Activated CD4-positive, alpha-beta T cell treated with anti-CD3 and anti-CD28 coated beads, Interleukin-2, amount 10 ng/mL, durations not matched to agents 24 days and 14 days (primary cell): ENCODE data around the gene NACA. TPM values are rescaled to one million over a fixed set of nuclear protein-coding genes. Genes with fewer than 3 reads are reported as not detected.
"Not testable (repeated sequence)": the region's sequence is repeated elsewhere in the genome, so short reads cannot be mapped to it uniquely, and the experiment has no call there.

ENCODE experiments used
- DNase-seq: peaks from one replicate; pipeline ENCODE4 v3.0.0; 2022
- H3K27ac Mint-ChIP-seq: one replicate; pipeline ENCODE4 v1.8.0; 2022; ENCODE audit warnings: mild to moderate bottlenecking, mixed read lengths
- H3K27me3 Mint-ChIP-seq: one replicate; pipeline ENCODE4 v1.8.0; 2022; ENCODE audit warnings: mixed read lengths
- H3K36me3 Mint-ChIP-seq: one replicate; pipeline ENCODE4 v1.8.0; 2022; ENCODE audit warnings: low read depth, mild to moderate bottlenecking, mixed read lengths
- H3K4me1 Mint-ChIP-seq: one replicate; pipeline ENCODE4 v1.8.0; 2021; ENCODE audit warnings: mixed read lengths
- H3K4me3 Mint-ChIP-seq: one replicate; pipeline ENCODE4 v1.8.0; 2022; ENCODE audit warnings: mild to moderate bottlenecking, moderate library complexity, mixed read lengths
- H3K9me3 Mint-ChIP-seq: one replicate; pipeline ENCODE4 v1.8.0; 2021; ENCODE audit warnings: mixed read lengths
- intact Hi-C: fragments of 100-400 bp; cut with micrococcal nuclease; formaldehyde crosslinking; loops from one replicate; pipeline ENCODE4 v1.15.1; 2023
- total RNA-seq: library from RNA; stranded (reverse); gene quantifications from 2 replicates; pipeline ENCODE4 v1.2.3, GENCODE V29; 2022

Gene NACA
- total RNA-seq, 1 donor from 2014 or later = 1,057 TPM

DNA sequence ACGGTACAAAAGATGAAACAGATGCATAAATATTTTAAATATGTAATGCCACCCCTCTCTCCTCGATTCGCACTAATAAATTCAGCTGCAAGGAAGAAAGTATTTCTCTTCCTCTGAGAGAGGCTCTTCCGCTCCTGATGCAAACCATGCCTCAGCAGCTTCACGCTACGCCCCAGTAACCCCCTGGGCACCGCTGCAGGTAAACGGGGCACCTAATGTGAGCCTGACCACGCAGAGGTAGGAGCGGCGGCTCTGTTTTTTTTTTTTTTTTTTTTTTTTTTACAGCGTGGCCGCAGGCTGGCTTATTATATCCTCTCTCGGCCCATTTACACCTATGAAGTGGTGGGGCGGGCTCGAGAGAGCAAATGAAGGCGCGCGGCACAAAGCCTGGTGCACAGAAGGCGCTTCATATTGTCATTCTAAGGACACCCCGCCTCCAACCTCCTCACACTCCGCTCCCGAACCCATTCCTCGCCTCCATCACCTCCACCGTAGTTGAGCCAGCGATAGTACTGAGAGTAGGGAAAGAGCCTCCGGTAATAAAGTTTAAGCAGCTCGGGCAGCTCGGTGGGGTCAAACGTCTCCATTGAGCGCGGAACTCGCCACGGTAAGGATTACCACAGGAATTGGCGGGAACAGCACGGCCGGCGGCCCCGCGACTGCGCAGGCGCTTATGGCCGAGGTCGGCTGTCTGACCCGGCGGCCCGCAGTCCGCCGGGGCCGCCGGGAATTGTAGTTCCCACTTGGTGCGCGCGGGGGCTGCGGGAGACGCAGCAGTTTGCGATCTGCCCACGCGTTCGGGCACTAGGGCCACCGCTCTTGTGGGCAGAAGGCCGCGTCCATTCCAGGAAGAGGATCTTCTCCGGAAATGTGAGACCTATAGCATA lies 26.9 kb upstream of the NACA start, which contains the start of gene PRIM1:
TSS of gene PRIM1 (minus strand) at position 612 of the 887 bp plus-strand sequence. CDS start at position 587, 25 bp downstream.
- peak; percentile 97 for DNase-seq
- intact Hi-C loops = loop anchor here (1.0 to 10.0 kb wide), 4 partner anchors 27 to 433 kb away; partner anchors contain the start of genes NACA, PTGES3 and STAT6
- peaks cover 39% of the 10 kb centered on the region for H3K4me1 Mint-ChIP-seq

DNA sequence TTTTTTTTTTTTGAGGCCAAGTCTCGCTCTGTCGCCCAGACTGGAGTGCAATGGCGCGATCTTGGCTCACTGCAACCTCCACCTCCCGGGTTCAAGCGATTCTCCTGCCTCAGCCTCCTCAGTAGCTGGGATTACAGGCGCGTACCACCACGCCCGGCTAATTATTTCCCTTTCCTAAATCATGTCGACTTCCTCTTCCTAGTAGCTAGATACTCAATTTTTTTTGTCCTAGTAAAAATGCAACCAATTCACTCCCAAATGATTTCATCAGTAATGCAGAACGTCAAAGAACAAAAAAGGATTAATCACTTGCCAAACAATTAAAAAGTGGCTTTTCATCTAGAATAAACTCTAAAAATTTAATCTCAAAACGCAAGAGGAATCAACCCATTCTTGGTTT lies 25.5 kb upstream of the NACA start:
- DNase-seq, H3K9me3 Mint-ChIP-seq, H3K27me3 Mint-ChIP-seq: not testable (repeated sequence)
- Mint-ChIP-seq H3K36me3 (peaks cover 41% of the 10 kb centered on the region), H3K4me3 (peak overlapping the region; percentile 98), H3K4me1 (peaks cover 40% of the 10 kb centered on the region), H3K27ac (peak overlapping the region; percentile 48)
- intact Hi-C loops = loop anchor here (5.0 to 10.0 kb wide), 2 partner anchors 362 to 434 kb away; partner anchors contain the start of gene STAT6

More for the DNA sequence above, 26.9 kb upstream of the NACA start, which contains the start of gene PRIM1:
- peak within 1 kb of the TSS; percentile 98 for H3K4me3 Mint-ChIP-seq
- H3K9me3 Mint-ChIP-seq = no peaks in the 10 kb centered on the region
- H3K27me3 Mint-ChIP-seq = no peaks in the 10 kb centered on the region
- peak within 1 kb of the TSS; percentile 99 for H3K27ac Mint-ChIP-seq
- H3K36me3 Mint-ChIP-seq = peaks cover 33% of the 10 kb centered on the region

DNA sequence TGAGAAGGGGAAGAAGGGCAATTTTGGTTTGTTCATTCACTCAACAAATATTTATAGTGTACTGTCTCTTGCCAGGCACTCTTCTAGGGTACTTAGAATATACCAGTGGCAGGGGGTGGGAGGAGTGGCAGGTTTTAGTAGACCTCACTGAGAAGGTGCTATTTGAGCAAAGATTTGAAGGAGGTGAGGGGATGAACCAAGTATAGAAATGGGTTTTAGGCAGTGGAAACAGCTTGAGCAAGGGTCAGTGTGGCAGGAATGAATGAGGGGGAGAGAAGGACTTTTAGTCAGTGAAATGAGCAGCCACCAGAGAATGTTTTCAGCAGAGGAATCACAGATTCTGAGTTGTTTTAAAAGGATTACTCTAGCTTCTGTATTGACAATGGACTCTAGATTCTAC lies 24.8 kb upstream of the NACA start:
- peaks cover 45% of the 10 kb centered on the region for H3K36me3 Mint-ChIP-seq
- H3K27me3 Mint-ChIP-seq = no peaks in the 10 kb centered on the region
- intact Hi-C loops = loop anchor here (5.0 to 10.0 kb wide), 2 partner anchors 362 to 435 kb away; partner anchors contain the start of gene STAT6
- H3K9me3 Mint-ChIP-seq = no peaks in the 10 kb centered on the region
- H3K4me3 Mint-ChIP-seq = peak overlapping the region; percentile 61
- peaks cover 39% of the 10 kb centered on the region for H3K4me1 Mint-ChIP-seq
- peak overlapping the region; percentile 76 for H3K27ac Mint-ChIP-seq
- DNase-seq = no peak

DNA sequence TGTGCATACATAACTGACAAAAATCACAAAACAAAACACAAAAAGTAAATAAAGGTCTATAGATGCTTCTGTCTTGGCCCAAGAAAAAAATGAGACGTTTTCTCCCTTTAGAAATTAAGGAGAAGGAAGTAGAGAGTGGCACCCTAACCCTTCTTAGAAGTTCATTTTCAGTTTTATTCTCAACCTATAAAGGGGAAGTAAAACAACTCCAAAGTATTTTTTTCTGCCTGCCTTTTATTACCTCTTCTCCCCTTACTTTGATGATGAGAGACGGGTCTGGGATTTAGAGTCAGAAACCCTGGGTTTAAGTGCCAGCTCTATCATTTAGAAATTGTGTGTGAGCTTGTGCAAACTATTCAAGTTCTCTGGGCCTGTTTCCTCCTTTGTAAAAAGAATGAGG lies 24.3 kb upstream of the NACA start:
- intact Hi-C loops = no loop called here
- H3K36me3 Mint-ChIP-seq = peaks cover 48% of the 10 kb centered on the region
- peak overlapping the region; percentile 54 for H3K27ac Mint-ChIP-seq
- H3K4me3 Mint-ChIP-seq = peak overlapping the region; percentile 61
- no peaks in the 10 kb centered on the region for H3K27me3 Mint-ChIP-seq
- H3K9me3 Mint-ChIP-seq = no peaks in the 10 kb centered on the region
- no peak for DNase-seq
- peaks cover 39% of the 10 kb centered on the region for H3K4me1 Mint-ChIP-seq

GRCh38 chr12:56728139-56728861 lies 3.2 kb upstream of the NACA start:
- no peak for DNase-seq
- H3K4me1 Mint-ChIP-seq = peaks cover 15% of the 10 kb centered on the region
- peaks cover 55% of the 10 kb centered on the region for H3K36me3 Mint-ChIP-seq
- no peak overlapping the region for H3K27ac Mint-ChIP-seq
- intact Hi-C loops = no loop called here
- no peak overlapping the region for H3K4me3 Mint-ChIP-seq
- H3K27me3 Mint-ChIP-seq = no peaks in the 10 kb centered on the region
- no peaks in the 10 kb centered on the region for H3K9me3 Mint-ChIP-seq

DNA sequence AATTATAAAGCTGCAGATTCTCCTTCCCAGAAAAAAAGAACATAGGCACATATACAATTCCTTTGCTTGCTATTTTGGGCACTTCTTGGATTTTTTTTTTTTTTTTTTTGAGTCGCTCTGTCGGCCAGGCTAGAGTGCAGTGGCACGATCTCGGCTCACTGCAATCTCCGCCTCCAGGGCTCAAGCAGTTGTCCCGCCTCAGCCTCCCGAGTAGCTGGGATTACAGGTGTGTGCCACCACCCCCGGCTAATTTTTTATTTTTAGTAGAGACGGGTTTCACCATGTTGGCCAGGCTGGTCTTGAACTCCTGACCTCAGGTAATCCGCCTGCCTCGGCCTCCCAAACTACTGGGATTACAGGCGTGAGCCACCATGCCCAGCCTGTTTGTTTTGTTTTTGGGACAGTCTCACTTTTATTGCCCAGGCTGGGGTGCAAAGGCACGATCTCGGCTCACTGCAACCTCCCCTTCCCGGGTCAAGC lies 1.1 kb upstream of the NACA start:
- Mint-ChIP-seq H3K36me3 (peaks cover 67% of the 10 kb centered on the region), H3K4me1 (peaks cover 32% of the 10 kb centered on the region), H3K4me3 (peak overlapping the region; percentile 99), H3K27ac (peak overlapping the region; percentile 100)
- H3K9me3 Mint-ChIP-seq, H3K27me3 Mint-ChIP-seq, DNase-seq, intact Hi-C loops: not testable (repeated sequence)

GRCh38 chr12:56725723-56726102 lies 614 bp upstream of the NACA start:
- Mint-ChIP-seq H3K9me3 (no peaks in the 10 kb centered on the region), H3K27me3 (no peaks in the 10 kb centered on the region), H3K36me3 (peaks cover 67% of the 10 kb centered on the region), H3K4me3 (peak overlapping the region; percentile 99), H3K4me1 (peaks cover 37% of the 10 kb centered on the region), H3K27ac (peak overlapping the region; percentile 100)
- intact Hi-C loops = loop anchor here (1.0 to 2.0 kb wide), 5 partner anchors 27 to 257 kb away; partner anchors contain the start of genes PRIM1, PTGES3 and SPRYD4
- DNase-seq = no peak

GRCh38 chr12:56724701-56724971 lies 463 bp downstream of the NACA start:
- intact Hi-C loops = loop anchor here (2.0 kb wide), 1 partner anchor 88 kb away; no protein-coding TSS in a partner anchor
- Mint-ChIP-seq H3K4me1 (peaks cover 48% of the 10 kb centered on the region), H3K4me3 (peak overlapping the region; percentile 99), H3K36me3 (peaks cover 74% of the 10 kb centered on the region), H3K27me3 (no peaks in the 10 kb centered on the region), H3K9me3 (no peaks in the 10 kb centered on the region), H3K27ac (peak overlapping the region; percentile 100)
- DNase-seq = no peak

DNA sequence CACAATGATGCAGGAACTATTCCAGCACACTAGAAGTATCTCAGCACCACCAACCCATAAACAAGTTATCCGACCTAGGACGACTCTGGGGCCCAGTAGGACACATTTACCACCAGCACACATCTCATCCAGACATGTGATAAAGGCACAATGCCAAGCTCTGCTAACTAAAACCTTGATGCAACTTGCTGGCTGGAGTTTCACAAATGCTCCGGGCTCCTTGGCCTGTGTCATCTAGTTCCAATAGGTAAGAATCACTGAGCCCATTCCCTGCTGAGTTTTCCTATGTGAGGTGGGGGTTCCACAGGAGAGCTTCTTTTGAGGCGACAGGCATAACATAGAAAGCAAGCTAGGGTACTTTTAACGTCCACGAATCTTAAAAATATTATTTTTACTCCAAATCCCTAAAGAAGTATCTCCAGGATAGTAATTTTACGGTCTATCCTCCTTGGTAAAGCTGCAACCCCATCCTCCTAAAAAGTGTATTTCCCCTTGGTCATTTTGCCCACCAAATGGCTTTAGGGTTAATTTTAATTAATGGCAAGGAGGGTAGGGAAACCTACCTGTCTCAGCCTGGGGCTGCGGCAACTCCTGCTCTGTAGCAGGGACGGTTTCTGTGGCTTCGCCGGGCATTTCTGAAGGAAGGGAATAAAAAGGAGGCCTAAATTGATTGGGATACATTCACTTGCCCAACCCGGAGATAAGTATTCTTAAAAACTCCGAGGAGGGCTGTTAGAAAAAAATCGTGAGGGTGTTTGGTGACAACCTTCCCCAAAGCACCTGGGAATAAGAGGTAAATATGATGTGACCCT lies 1.0 kb downstream of the NACA start:
- peak; percentile 69 for DNase-seq
- Mint-ChIP-seq H3K27ac (peak overlapping the region; percentile 100), H3K4me3 (peak overlapping the region; percentile 99), H3K9me3 (no peaks in the 10 kb centered on the region), H3K36me3 (peaks cover 75% of the 10 kb centered on the region), H3K27me3 (no peaks in the 10 kb centered on the region), H3K4me1 (peaks cover 53% of the 10 kb centered on the region)
- intact Hi-C loops = loop anchor here (2.0 kb wide), 1 partner anchor 87 kb away; no protein-coding TSS in a partner anchor

GRCh38 chr12:56723352-56723751 lies 1.7 kb downstream of the NACA start:
- H3K4me3 Mint-ChIP-seq = peak overlapping the region; percentile 99

DNA sequence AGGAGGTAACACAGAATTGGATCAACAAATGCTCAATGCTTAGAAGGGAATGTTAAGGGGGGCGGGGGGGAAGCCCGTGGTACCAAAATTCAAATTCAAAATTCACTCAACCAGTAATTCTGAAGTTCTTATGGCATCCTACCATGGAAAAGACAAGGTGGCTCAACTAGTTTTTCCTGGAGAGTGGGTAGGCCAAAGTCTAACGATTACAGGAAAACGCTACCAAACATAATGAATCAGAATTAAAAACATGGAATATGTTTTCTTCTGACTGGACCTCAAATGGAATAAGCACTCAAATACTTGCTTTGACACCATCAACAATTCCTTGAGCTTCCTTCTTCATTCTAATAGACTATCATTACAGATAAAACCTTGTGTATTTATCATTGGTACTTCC lies 2.3 kb downstream of the NACA start:
- peak overlapping the region; percentile 64 for H3K27ac Mint-ChIP-seq
- no peak for DNase-seq
- H3K4me1 Mint-ChIP-seq = peaks cover 59% of the 10 kb centered on the region
- peaks cover 76% of the 10 kb centered on the region for H3K36me3 Mint-ChIP-seq
- intact Hi-C loops = no loop called here
- peak overlapping the region; percentile 99 for H3K4me3 Mint-ChIP-seq
- no peaks in the 10 kb centered on the region for H3K27me3 Mint-ChIP-seq
- no peaks in the 10 kb centered on the region for H3K9me3 Mint-ChIP-seq

More at GRCh38 chr12:56723352-56723751, 1.7 kb downstream of the NACA start:
- H3K36me3 Mint-ChIP-seq = peaks cover 79% of the 10 kb centered on the region
- no peaks in the 10 kb centered on the region for H3K27me3 Mint-ChIP-seq
- no peaks in the 10 kb centered on the region for H3K9me3 Mint-ChIP-seq
- peak overlapping the region; percentile 100 for H3K27ac Mint-ChIP-seq
- peaks cover 59% of the 10 kb centered on the region for H3K4me1 Mint-ChIP-seq
- no peak for DNase-seq
- intact Hi-C loops = no loop called here

- Mint-ChIP-seq H3K9me3 (no peaks in the 10 kb centered on the region), H3K4me3 (peak overlapping the region; percentile 99), H3K4me1 (peaks cover 66% of the 10 kb centered on the region), H3K27me3 (no peaks in the 10 kb centered on the region), H3K27ac (peak overlapping the region; percentile 64), H3K36me3 (peaks cover 78% of the 10 kb centered on the region)
- intact Hi-C loops = no loop called here
- DNase-seq = no peak
These were observed 3.4 kb downstream of the NACA start for GRCh38 chr12:56721721-56722120.

DNA sequence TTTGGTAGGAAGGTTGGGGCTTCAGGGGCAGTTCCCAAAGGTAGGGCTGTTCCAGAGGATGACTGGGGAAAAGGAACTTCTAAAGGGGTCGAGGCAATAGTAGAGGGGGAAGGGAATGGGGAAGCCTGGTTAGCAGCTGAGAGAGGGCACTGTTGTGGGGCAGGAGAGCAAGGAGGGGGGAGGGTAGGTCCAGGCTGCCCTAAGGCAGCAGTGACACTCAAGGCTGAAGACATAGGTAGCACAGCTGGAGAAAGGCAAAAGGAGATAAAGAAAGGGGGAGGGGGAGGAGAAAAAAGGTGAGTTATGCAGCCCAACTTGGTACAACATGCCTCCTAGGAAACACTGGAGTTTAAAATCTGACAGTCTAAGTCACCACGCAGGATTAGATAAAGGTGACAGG lies 3.9 kb downstream of the NACA start:
- Mint-ChIP-seq H3K27me3 (no peaks in the 10 kb centered on the region), H3K4me1 (peaks cover 71% of the 10 kb centered on the region), H3K4me3 (peak overlapping the region; percentile 99), H3K36me3 (peaks cover 83% of the 10 kb centered on the region), H3K27ac (peak overlapping the region; percentile 72), H3K9me3 (no peaks in the 10 kb centered on the region)
- intact Hi-C loops = no loop called here
- no peak for DNase-seq
